Muscle layer of duodenum (tissue), 2 donors: ENCODE results near the gene ITGA2.

Experiments used
- H3K27ac ChIP-seq: one replicate; pipeline ENCODE4 v1.7.0; 2013; ENCODE audit warnings: mild to moderate bottlenecking, low read length
- H3K27me3 ChIP-seq: one replicate; pipeline ENCODE4 v1.7.0; 2013; ENCODE audit warnings: low read depth, mild to moderate bottlenecking, control low read depth, low read length
- H3K36me3 ChIP-seq, 2 donors: one replicate each; pipeline ENCODE4 v1.7.0; 2013; ENCODE audit warnings: low read length in 2 of 2, control low read depth in 1 of 2, mild to moderate bottlenecking in 1 of 2; ENCODE audit not compliant: insufficient read depth in 2 of 2, control insufficient read depth in 1 of 2
- H3K4me1 ChIP-seq, 2 donors: one replicate each; pipeline ENCODE4 v1.7.0; 2013; ENCODE audit warnings: low read length in 2 of 2, mild to moderate bottlenecking in 2 of 2, control low read depth in 1 of 2, moderate library complexity in 1 of 2; ENCODE audit not compliant: insufficient read depth in 2 of 2, control insufficient read depth in 1 of 2
- H3K4me3 ChIP-seq, 2 donors: one replicate each; pipeline ENCODE4 v1.7.0; 2013; ENCODE audit warnings: low read length in 2 of 2, low read depth in 1 of 2, mild to moderate bottlenecking in 1 of 2
- H3K9me3 ChIP-seq, 2 donors: one replicate each; pipeline ENCODE4 v1.7.0; 2013; ENCODE audit warnings: low read length in 2 of 2, control low read depth in 1 of 2, mild to moderate bottlenecking in 1 of 2; ENCODE audit not compliant: control insufficient read depth in 1 of 2
- donor health status: healthy.

ITGA2 gene

DNA sequence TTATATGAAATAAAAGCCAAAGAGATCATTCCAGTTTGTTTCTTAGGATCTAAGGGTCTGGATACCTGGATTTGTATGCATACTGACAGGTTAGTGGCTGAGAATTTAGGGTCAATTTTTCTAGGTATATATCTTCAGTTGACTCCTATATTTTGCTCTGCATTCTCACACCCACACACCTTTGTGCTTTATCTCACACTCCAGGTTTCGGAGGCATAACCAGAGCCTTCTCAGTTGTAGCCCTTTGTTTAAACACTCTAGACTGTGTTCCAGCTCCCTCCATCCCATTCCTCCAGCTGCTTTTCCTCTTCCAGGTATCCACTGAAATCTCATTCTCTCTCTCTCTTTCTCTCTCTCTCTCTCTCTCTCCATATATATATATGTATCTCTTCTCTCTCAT, 131.0 kb downstream of the ITGA2 start:
- no peaks in the 10 kb centered on the region for H3K9me3 ChIP-seq
- H3K27ac ChIP-seq, result no peak overlapping the region
- no peaks in the 10 kb centered on the region for H3K27me3 ChIP-seq
- H3K36me3 ChIP-seq, result no peaks in the 10 kb centered on the region
- no peaks in the 10 kb centered on the region for H3K4me1 ChIP-seq
- no peak overlapping the region for H3K4me3 ChIP-seq

DNA sequence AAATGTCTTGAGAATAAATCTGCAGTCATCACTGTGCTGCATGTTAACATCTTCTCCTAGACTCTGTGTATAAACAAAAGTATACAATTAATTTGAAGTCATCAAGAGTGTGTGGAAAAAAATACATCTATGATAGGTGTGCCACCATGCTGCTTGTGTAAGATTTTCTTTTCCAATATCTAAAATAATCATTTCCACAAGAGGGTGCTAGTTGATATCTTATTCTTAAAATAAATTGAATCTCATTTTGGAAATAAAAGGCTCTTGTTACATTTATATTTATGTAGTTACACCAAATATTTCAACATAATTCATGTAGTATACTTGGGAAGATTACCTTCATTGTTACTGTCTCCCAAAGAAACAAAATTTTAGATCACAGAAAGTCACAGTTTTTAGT, 134.6 kb downstream of the ITGA2 start:
- H3K4me3 ChIP-seq, result no peak overlapping the region
- no peaks in the 10 kb centered on the region for H3K4me1 ChIP-seq
- H3K36me3 ChIP-seq, result no peaks in the 10 kb centered on the region
- no peaks in the 10 kb centered on the region for H3K9me3 ChIP-seq
- H3K27me3 ChIP-seq, result no peaks in the 10 kb centered on the region
- H3K27ac ChIP-seq, result no peak overlapping the region

GRCh38 chr5:53126521-53126920, 137.4 kb downstream of the ITGA2 start:
- no peak overlapping the region for H3K4me3 ChIP-seq
- H3K27me3 ChIP-seq, result no peaks in the 10 kb centered on the region
- no peak overlapping the region for H3K27ac ChIP-seq
- H3K36me3 ChIP-seq, result no peaks in the 10 kb centered on the region
- H3K9me3 ChIP-seq, result no peaks in the 10 kb centered on the region
- H3K4me1 ChIP-seq, result no peaks in the 10 kb centered on the region

GRCh38 chr5:53127107-53127506, 138.0 kb downstream of the ITGA2 start:
- H3K27ac ChIP-seq, result no peak overlapping the region
- H3K36me3 ChIP-seq, result no peaks in the 10 kb centered on the region
- H3K9me3 ChIP-seq, result no peaks in the 10 kb centered on the region
- H3K4me3 ChIP-seq, result no peak overlapping the region
- H3K4me1 ChIP-seq, result no peaks in the 10 kb centered on the region
- H3K27me3 ChIP-seq, result no peaks in the 10 kb centered on the region

DNA sequence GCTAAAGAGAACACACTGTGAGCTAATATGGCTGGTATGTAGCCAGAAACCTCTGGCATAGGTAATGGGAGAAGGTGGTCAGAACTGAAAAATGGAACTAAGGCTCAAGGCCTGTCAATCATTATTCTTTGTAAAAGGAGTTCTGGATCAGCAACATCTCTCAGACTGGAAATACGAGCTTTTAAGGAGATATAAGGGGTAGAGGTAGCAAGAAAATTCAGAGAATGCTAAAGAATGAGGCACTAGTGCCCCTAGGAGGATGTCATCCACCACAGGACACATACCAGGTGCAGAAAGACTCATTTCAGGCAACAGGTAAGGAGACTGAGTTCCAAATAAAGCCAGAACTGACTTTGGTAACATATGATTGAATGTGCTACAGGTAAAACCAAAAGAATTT, 139.3 kb downstream of the ITGA2 start:
- Histone ChIP-seq H3K4me3 (no peak overlapping the region), H3K4me1 (no peaks in the 10 kb centered on the region), H3K9me3 (no peaks in the 10 kb centered on the region), H3K27ac (no peak overlapping the region), H3K36me3 (no peaks in the 10 kb centered on the region), H3K27me3 (no peaks in the 10 kb centered on the region)

DNA sequence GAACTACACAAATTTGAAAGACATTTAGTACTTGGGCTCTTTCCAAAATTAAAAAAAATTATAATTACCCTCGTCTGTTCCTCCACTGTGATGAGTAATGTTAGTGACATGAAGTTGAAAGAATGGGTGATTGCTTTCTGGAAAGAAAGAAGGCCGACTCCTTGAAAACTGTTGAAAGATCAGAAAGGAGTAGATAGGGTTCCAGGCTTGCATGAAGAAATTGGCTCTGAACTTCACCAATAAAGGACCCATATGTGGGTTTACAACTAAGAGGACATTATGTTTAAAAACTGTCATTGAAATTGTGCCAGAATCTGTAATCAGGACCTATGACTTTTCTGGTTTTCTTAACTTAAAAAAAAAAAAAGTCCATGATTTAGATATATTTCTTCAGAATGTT, 141.1 kb downstream of the ITGA2 start:
- Histone ChIP-seq H3K4me3 (no peak overlapping the region), H3K4me1 (no peaks in the 10 kb centered on the region), H3K27me3 (no peaks in the 10 kb centered on the region), H3K27ac (no peak overlapping the region), H3K36me3 (no peaks in the 10 kb centered on the region), H3K9me3 (no peaks in the 10 kb centered on the region)

DNA sequence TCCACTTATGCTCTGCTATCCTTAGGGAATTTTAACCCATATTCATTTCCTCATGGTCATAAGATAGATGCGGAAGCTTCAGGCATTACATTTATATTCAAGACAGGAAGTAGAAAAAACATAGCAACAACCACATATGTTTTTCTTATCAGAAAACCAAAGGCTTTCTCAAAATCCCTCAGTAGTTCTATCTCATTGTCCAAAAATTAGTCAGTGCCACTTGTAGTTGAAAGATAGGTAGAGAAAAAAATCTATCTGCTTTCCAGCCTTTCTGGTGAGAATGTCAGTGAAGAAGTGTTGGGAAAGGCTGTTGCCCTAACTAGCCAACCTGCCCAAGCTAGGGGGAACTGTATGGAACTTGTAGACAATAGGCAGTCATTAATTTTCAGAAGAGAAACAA, 143.9 kb downstream of the ITGA2 start:
- no peak overlapping the region for H3K4me3 ChIP-seq
- no peaks in the 10 kb centered on the region for H3K9me3 ChIP-seq
- H3K27me3 ChIP-seq, result no peaks in the 10 kb centered on the region

More for the DNA sequence above, 143.9 kb downstream of the ITGA2 start:
- Histone ChIP-seq H3K4me1 (no peaks in the 10 kb centered on the region), H3K27ac (no peak overlapping the region), H3K36me3 (no peaks in the 10 kb centered on the region)
